AG04450 (cell line): ENCODE measurements around the gene SMIM35. TPM values are rescaled to one million over a fixed set of nuclear protein-coding genes. Genes with fewer than 3 reads are reported as not detected.

Experiments used
- CTCF ChIA-PET: fragments of 300-600, 350-600 bp; formaldehyde crosslinking; extraction: SDS; loops from one replicate; lab custom pipeline; 2022; ENCODE audit warnings: antibody characterized with exemption, inconsistent platforms; lab: Charles Lee
- POLR2A ChIA-PET: fragments of 350-600 bp; formaldehyde crosslinking; extraction: SDS; loops from one replicate; lab custom pipeline; 2021; ENCODE audit warnings: antibody characterized with exemption, inconsistent platforms; lab: Yijun Ruan, JAX
- DNase-seq: peaks from one replicate; pipeline ENCODE4 v3.0.0-alpha.2; 2011; ENCODE audit warnings: low read depth, low spot score
- H3K27ac ChIP-seq: one replicate; pipeline ENCODE4 v1.5.1; 2012; ENCODE audit warnings: low read depth, low read length, control low read depth
- H3K27me3 ChIP-seq: one replicate; pipeline ENCODE4 v1.6.0; 2012; ENCODE audit warnings: low read length; ENCODE audit not compliant: control insufficient read depth, insufficient read depth
- H3K4me3 ChIP-seq: 2 replicates; pipeline ENCODE4 v1.5.1; 2011; ENCODE audit warnings: mild to moderate bottlenecking, low read depth, low read length, control low read depth
- H3K9me3 ChIP-seq: 2 replicates; pipeline ENCODE4 v1.5.1; 2012; ENCODE audit warnings: low read length; ENCODE audit not compliant: control insufficient read depth, insufficient read depth
- CTCF ChIP-seq: IDR thresholded peaks from 2 replicates; pipeline ENCODE4 v1.5.1; 2011; ENCODE audit warnings: low read depth, low read length, control low read depth, inconsistent platforms
- polyA plus RNA-seq: library from polyadenylated mRNA; depleted of rRNA; stranded (reverse); fragments of >200 nt; gene quantifications from 2 replicates; pipeline ENCODE4 v1.2.3, GENCODE V29; 2011

Gene SMIM35
- polyA plus RNA-seq, 1 experiment = not detected

GRCh38 chr11:118001494-118001971 lies 85.2 kb downstream of the SMIM35 start:
- H3K4me3 ChIP-seq = no peak overlapping the region
- no peak for DNase-seq
- no peak for TF ChIP-seq CTCF
- ChIA-PET CTCF (no interaction called here), POLR2A (no interaction called here)
- peaks cover 3% of the 10 kb centered on the region for H3K27me3 ChIP-seq
- no peak overlapping the region for H3K27ac ChIP-seq
- H3K9me3 ChIP-seq = no peaks in the 10 kb centered on the region

GRCh38 chr11:118000850-118001228 lies 85.9 kb downstream of the SMIM35 start:
- Histone ChIP-seq H3K27ac (no peak overlapping the region), H3K27me3 (peaks cover 3% of the 10 kb centered on the region), H3K9me3 (no peaks in the 10 kb centered on the region), H3K4me3 (no peak overlapping the region)
- ChIA-PET CTCF (no interaction called here), POLR2A (no interaction called here)
- no peak for DNase-seq
- TF ChIP-seq CTCF = no peak

GRCh38 chr11:118000067-118000849 lies 86.5 kb downstream of the SMIM35 start:
- TF ChIP-seq CTCF = no peak
- Histone ChIP-seq H3K27me3 (peaks cover 3% of the 10 kb centered on the region), H3K4me3 (no peak overlapping the region), H3K27ac (no peak overlapping the region), H3K9me3 (no peaks in the 10 kb centered on the region)
- DNase-seq = no peak
- CTCF ChIA-PET = interaction anchor here (0.5 kb wide), 1 partner anchor 113 kb away, joined by 3 read pairs; no protein-coding TSS in a partner anchor
- POLR2A ChIA-PET = no interaction called here

- no peak overlapping the region for H3K27ac ChIP-seq
- ChIA-PET CTCF (no interaction called here), POLR2A (no interaction called here)
- no peak for TF ChIP-seq CTCF
- no peak for DNase-seq
- H3K27me3 ChIP-seq = peaks cover 3% of the 10 kb centered on the region
- no peaks in the 10 kb centered on the region for H3K9me3 ChIP-seq
- H3K4me3 ChIP-seq = no peak overlapping the region
These were observed 87.3 kb downstream of the SMIM35 start for GRCh38 chr11:117999354-117999993.
